Uterus (tissue), 4 donors: ENCODE measurements around the gene SLAMF9. TPM values are rescaled to one million over a fixed set of nuclear protein-coding genes. Genes with fewer than 3 reads are reported as not detected.

Source experiments
- DNase-seq, 2 donors: peaks; one replicate each; pipeline ENCODE4 v3.0.0-alpha.2; 2019 to 2020
- H3K27ac ChIP-seq, 2 donors: fragments of 200-600 bp; sonication (generic); 1 replicate in 1 of 2; 2 replicates in 1 of 2; pipeline ENCODE4 v1.5.1; 2016 to 2018
- H3K27me3 ChIP-seq, 2 donors: fragments of 200-600 bp; sonication (generic); one replicate each; pipeline ENCODE4 v1.5.1; 2018 to 2019; ENCODE audit warnings: control low read depth in 1 of 2
- H3K36me3 ChIP-seq, 2 donors: fragments of 200-600 bp; sonication (generic); one replicate each; pipeline ENCODE4 v1.5.1; 2019; ENCODE audit warnings: control low read depth in 1 of 2
- H3K4me1 ChIP-seq, 2 donors: fragments of 200-600 bp; sonication (generic); one replicate each; pipeline ENCODE4 v1.5.1; 2018 to 2019; ENCODE audit warnings: control low read depth in 1 of 2
- H3K4me3 ChIP-seq, 2 donors: fragments of 200-600 bp; sonication (generic); 1 replicate in 1 of 2; 2 replicates in 1 of 2; pipeline ENCODE4 v1.5.1; 2018 to 2019; ENCODE audit warnings: mild to moderate bottlenecking in 1 of 2
- H3K9me3 ChIP-seq, 2 donors: fragments of 200-600 bp; sonication (generic); one replicate each; pipeline ENCODE4 v1.5.1; 2019; ENCODE audit warnings: control low read depth in 1 of 2
- POLR2A ChIP-seq, 2 donors: fragments of 450-650 bp; IDR thresholded peaks; one replicate each; pipeline ENCODE4 v1.6.1; 2016; ENCODE audit warnings: antibody characterized with exemption in 2 of 2, mild to moderate bottlenecking in 1 of 2, moderate library complexity in 1 of 2
- intact Hi-C: fragments of 100-400 bp; cut with DNase I; formaldehyde crosslinking; loops from one replicate; pipeline ENCODE4 v1.15.1; 2023; ENCODE audit warnings: low total_unique reads
- total RNA-seq, 4 donors: library from RNA; depleted of rRNA in 3 of 4; stranded (reverse); fragments of >200 nt in 3 of 4; gene quantifications; one replicate each; pipeline versions ENCODE4 v1.1.0 to v1.2.4, GENCODE V29; 2014 to 2023
- TF ChIP-seq, protein P1 (sequence below), 4 experiments: fragments of 200-600 bp in 2 of 4; fragments of 450-650 bp in 2 of 4; sonication (generic) in 2 of 4; IDR thresholded peaks; one replicate each; pipeline ENCODE4 v1.5.1; 2016 to 2019; ENCODE audit warnings: antibody characterized with exemption in 4 of 4, mild to moderate bottlenecking in 2 of 4, moderate library complexity in 1 of 4
- donor health status: DM: yes; HTN: yes; CAD: no.

The SLAMF9 gene
- total RNA-seq, 4 donors from 2014 or later, result not detected

DNA sequence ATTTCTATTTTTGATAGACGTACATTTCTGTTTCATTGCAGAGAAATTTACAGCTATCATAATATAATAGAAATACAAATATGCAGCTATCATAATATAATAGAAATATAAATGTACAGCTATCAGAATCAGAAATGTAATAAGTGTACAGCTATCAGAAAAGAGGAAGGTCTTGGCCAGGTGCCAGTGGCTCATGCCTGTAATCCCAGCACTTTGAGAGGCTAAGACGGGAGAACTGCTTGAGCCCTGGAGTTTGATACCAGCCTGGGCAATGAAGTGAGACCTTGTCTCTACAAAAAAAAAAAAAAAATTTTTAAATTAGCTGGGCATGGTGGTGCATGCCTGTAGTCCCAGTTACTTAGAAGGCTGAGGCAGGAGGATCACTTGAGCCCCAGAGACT lies 39.9 kb upstream of the SLAMF9 start:
- no peak for DNase-seq
- no peaks in the 10 kb centered on the region for H3K4me1 ChIP-seq
- no peaks in the 10 kb centered on the region for H3K27me3 ChIP-seq
- intact Hi-C loops, result no loop called here
- TF ChIP-seq, protein P1, sequence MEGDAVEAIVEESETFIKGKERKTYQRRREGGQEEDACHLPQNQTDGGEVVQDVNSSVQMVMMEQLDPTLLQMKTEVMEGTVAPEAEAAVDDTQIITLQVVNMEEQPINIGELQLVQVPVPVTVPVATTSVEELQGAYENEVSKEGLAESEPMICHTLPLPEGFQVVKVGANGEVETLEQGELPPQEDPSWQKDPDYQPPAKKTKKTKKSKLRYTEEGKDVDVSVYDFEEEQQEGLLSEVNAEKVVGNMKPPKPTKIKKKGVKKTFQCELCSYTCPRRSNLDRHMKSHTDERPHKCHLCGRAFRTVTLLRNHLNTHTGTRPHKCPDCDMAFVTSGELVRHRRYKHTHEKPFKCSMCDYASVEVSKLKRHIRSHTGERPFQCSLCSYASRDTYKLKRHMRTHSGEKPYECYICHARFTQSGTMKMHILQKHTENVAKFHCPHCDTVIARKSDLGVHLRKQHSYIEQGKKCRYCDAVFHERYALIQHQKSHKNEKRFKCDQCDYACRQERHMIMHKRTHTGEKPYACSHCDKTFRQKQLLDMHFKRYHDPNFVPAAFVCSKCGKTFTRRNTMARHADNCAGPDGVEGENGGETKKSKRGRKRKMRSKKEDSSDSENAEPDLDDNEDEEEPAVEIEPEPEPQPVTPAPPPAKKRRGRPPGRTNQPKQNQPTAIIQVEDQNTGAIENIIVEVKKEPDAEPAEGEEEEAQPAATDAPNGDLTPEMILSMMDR (IDR thresholded peaks at IDR 0.05), result no peak
- TF ChIP-seq POLR2A (IDR thresholded peaks at IDR 0.05), result no peak
- no peaks in the 10 kb centered on the region for H3K36me3 ChIP-seq
- no peak overlapping the region for H3K4me3 ChIP-seq
- H3K27ac ChIP-seq, result no peak overlapping the region
- H3K9me3 ChIP-seq, result no peaks in the 10 kb centered on the region

DNA sequence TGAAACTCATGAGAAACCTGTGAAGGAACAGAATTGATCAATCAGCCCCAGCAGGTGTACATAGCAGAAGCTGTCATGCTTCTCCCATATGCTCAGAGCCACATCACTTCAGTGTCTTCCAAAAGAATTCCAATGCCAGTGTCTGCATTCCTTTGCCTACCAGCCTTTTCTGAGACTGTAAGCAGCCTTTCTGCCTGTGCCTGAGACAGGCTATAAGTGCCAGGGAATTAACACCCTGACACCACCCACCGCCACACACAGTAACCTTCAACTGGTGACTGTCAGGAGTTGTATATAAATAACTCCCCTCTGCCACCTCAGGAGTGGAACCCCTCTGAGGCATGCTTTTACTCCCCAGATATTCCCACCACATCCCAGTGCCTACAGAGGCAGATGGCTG lies 38.1 kb upstream of the SLAMF9 start:
- Histone ChIP-seq H3K4me1 (no peaks in the 10 kb centered on the region), H3K27me3 (no peaks in the 10 kb centered on the region), H3K36me3 (no peaks in the 10 kb centered on the region), H3K27ac (no peak overlapping the region), H3K9me3 (no peaks in the 10 kb centered on the region), H3K4me3 (no peak overlapping the region)
- intact Hi-C loops, result no loop called here
- no peak for TF ChIP-seq POLR2A (IDR thresholded peaks at IDR 0.05)
- TF ChIP-seq, protein P1 (IDR thresholded peaks at IDR 0.05), result no peak
- DNase-seq, result no peak

DNA sequence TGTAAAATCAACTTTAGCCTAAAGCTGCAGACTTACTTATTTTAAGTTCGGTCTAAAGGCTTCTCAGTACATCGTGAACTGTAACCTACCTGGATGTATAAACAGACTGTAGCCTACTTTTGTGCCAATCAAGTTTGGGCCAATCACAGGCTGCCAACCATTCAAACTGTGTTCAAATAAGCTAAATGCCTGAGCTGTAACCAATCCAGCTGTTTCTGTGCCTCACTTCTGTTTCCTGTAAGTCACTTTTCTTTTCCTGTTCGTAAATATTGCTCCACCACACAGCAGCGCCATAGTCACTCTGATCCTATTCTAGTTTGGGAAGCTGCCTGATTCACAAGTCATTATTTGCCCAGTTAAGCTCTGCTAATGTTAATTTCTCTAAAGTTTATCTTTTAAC lies 37.5 kb upstream of the SLAMF9 start:
- no peak for DNase-seq
- intact Hi-C loops, result no loop called here

DNA sequence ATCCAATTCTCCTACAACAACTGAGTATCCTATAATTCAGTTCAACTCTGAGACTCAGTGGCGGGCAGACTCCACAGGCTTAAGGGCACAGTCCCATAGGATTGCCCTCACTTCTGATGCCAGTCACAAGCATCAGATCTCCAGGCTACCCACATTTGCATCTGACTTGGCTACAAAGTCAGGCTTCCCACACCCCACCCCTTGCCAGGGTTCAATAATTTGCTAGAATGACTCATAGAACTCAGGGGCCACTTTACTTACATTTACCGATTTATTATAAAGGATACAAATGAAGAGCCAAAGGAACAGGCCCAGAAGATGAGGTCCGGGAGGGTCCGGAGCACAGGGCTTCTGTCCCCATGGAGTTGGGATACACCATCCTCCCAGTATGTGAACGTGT lies 36.0 kb upstream of the SLAMF9 start:
- Histone ChIP-seq H3K4me3 (no peak overlapping the region), H3K9me3 (no peaks in the 10 kb centered on the region), H3K27me3 (no peaks in the 10 kb centered on the region), H3K4me1 (no peaks in the 10 kb centered on the region), H3K27ac (no peak overlapping the region), H3K36me3 (no peaks in the 10 kb centered on the region)
- intact Hi-C loops, result no loop called here
- no peak for DNase-seq
- TF ChIP-seq POLR2A (IDR thresholded peaks at IDR 0.05), result no peak
- TF ChIP-seq, protein P1 (IDR thresholded peaks at IDR 0.05), result no peak

More for the DNA sequence above, 37.5 kb upstream of the SLAMF9 start:
- Histone ChIP-seq H3K9me3 (no peaks in the 10 kb centered on the region), H3K4me3 (no peak overlapping the region), H3K36me3 (no peaks in the 10 kb centered on the region), H3K27me3 (no peaks in the 10 kb centered on the region), H3K4me1 (no peaks in the 10 kb centered on the region), H3K27ac (no peak overlapping the region)
- no peak for TF ChIP-seq POLR2A (IDR thresholded peaks at IDR 0.05)
- TF ChIP-seq, protein P1 (IDR thresholded peaks at IDR 0.05), result no peak

DNA sequence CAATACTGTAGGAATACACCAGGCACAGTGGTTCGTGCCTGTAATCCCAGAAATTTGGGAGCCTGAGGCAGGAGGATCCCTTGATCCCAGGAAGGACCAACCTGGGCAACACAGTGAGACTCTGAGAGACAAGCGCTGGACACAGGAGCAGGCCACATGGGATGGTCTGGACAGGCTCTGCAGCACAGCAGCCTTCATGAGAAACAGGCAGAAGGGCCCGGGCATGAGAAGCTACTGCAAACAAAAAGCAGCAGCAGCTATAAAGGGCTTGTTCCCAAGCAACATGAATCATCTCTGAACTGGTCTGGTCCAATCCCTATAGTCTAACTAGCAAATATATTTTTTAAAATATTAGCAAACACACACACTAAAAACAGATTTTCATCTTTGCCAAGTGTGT lies 35.5 kb upstream of the SLAMF9 start:
- no peaks in the 10 kb centered on the region for H3K9me3 ChIP-seq
- no peaks in the 10 kb centered on the region for H3K4me1 ChIP-seq
- intact Hi-C loops, result no loop called here
- H3K27me3 ChIP-seq, result no peaks in the 10 kb centered on the region
- no peak overlapping the region for H3K4me3 ChIP-seq
- TF ChIP-seq, protein P1 (IDR thresholded peaks at IDR 0.05), result no peak
- no peak for TF ChIP-seq POLR2A (IDR thresholded peaks at IDR 0.05)
- no peak for DNase-seq
- no peak overlapping the region for H3K27ac ChIP-seq
- H3K36me3 ChIP-seq, result no peaks in the 10 kb centered on the region
